BJ (cell line): ENCODE measurements around the gene ZNF77. TPM values are rescaled to one million over a fixed set of nuclear protein-coding genes. Genes with fewer than 3 reads are reported as not detected.

ENCODE experiments used
- CTCF ChIA-PET: fragments of 350-600 bp; formaldehyde crosslinking; extraction: SDS; loops from one replicate; lab custom pipeline; 2021; ENCODE audit warnings: antibody characterized with exemption, inconsistent platforms; lab: Yijun Ruan, JAX
- POLR2A ChIA-PET: fragments of 300-600 bp; sonication (Branson Sonifier 250); formaldehyde crosslinking; extraction: SDS; loops from one replicate; lab custom pipeline; 2021; ENCODE audit warnings: antibody characterized with exemption; lab: Charles Lee
- DNase-seq: peaks from one replicate; pipeline ENCODE4 v3.0.0-alpha.2; 2011; ENCODE audit warnings: low read depth
- H3K27me3 ChIP-seq: 2 replicates; pipeline ENCODE4 v1.6.0; 2011; ENCODE audit warnings: low read length; ENCODE audit not compliant: control insufficient read depth, insufficient read depth
- H3K36me3 ChIP-seq: 2 replicates; pipeline ENCODE4 v1.5.1; 2011; ENCODE audit warnings: low read length; ENCODE audit not compliant: control insufficient read depth, insufficient read depth
- H3K4me3 ChIP-seq: 2 replicates; pipeline ENCODE4 v1.5.1; 2011; ENCODE audit warnings: low read depth, mild to moderate bottlenecking, control low read depth, low read length
- polyA plus RNA-seq: library from polyadenylated mRNA; depleted of rRNA; stranded (reverse); fragments of >200 nt; gene quantifications from 2 replicates; pipeline ENCODE4 v1.2.3, GENCODE V29; 2011
- TF ChIP-seq, protein P1 (sequence below): IDR thresholded peaks from 2 replicates; pipeline ENCODE4 v1.5.1; 2011; ENCODE audit warnings: low read depth, mild to moderate bottlenecking, control low read depth, inconsistent platforms, low read length, moderate library complexity; ENCODE audit not compliant: insufficient read depth

ZNF77 gene
- polyA plus RNA-seq, 1 experiment, result 3.2 TPM

DNA sequence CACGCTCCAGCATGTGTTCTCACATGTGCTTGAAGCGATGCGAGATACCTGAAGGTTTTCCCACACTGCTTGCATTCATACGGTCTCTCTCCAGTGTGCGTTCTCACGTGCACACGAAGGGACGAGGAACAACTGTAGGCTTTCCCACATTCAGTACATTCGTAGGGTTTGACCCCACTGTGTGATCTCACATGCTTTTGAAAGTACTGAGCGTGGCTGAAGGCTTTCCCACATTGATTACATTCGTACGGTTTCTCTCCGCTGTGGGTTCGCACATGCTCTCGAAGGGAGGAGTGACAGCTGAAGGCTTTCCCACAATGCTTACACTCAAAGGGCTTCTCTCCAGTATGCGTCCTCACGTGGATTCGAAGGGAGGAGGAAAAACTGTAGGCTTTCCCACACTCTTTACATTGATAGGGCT lies 11.3 kb downstream of the ZNF77 start:
- no peak for DNase-seq
- no peaks in the 10 kb centered on the region for H3K27me3 ChIP-seq
- POLR2A ChIA-PET, result no interaction called here
- CTCF ChIA-PET, result no interaction called here
- H3K4me3 ChIP-seq, result no peak overlapping the region
- TF ChIP-seq, protein P1, sequence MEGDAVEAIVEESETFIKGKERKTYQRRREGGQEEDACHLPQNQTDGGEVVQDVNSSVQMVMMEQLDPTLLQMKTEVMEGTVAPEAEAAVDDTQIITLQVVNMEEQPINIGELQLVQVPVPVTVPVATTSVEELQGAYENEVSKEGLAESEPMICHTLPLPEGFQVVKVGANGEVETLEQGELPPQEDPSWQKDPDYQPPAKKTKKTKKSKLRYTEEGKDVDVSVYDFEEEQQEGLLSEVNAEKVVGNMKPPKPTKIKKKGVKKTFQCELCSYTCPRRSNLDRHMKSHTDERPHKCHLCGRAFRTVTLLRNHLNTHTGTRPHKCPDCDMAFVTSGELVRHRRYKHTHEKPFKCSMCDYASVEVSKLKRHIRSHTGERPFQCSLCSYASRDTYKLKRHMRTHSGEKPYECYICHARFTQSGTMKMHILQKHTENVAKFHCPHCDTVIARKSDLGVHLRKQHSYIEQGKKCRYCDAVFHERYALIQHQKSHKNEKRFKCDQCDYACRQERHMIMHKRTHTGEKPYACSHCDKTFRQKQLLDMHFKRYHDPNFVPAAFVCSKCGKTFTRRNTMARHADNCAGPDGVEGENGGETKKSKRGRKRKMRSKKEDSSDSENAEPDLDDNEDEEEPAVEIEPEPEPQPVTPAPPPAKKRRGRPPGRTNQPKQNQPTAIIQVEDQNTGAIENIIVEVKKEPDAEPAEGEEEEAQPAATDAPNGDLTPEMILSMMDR, result no peak
- H3K36me3 ChIP-seq, result peaks cover 10% of the 10 kb centered on the region

- ChIA-PET POLR2A (no interaction called here), CTCF (interaction anchor here (0.6 kb wide), 1 partner anchor 26 kb away, joined by 3 read pairs; the partner anchor contains the start of gene ZNF57)
- Histone ChIP-seq H3K4me3 (no peak overlapping the region), H3K36me3 (no peaks in the 10 kb centered on the region), H3K27me3 (no peaks in the 10 kb centered on the region)
- TF ChIP-seq, protein P1, result no peak
- DNase-seq, result no peak
These were observed 17.7 kb downstream of the ZNF77 start for GRCh38 chr19:2927032-2927430.

GRCh38 chr19:2926341-2927031 lies 18.3 kb downstream of the ZNF77 start:
- DNase-seq, result no peak
- Histone ChIP-seq H3K4me3 (no peak overlapping the region), H3K36me3 (no peaks in the 10 kb centered on the region), H3K27me3 (no peaks in the 10 kb centered on the region)
- TF ChIP-seq, protein P1, result no peak
- ChIA-PET CTCF (no interaction called here), POLR2A (no interaction called here)

- Histone ChIP-seq H3K27me3 (no peaks in the 10 kb centered on the region), H3K36me3 (peaks cover 3% of the 10 kb centered on the region; the same call in 1 of the 2 replicates), H3K4me3 (no peak overlapping the region)
- TF ChIP-seq, protein P1, result no peak
- peak; percentile 76 for DNase-seq
- ChIA-PET POLR2A (interaction anchor here (0.6 to 0.9 kb wide), 2 partner anchors 27 to 215 kb away, joined by 3 to 6 read pairs; no protein-coding TSS in a partner anchor), CTCF (interaction anchor here (0.6 to 1.7 kb wide), 5 partner anchors 10 to 536 kb away, joined by 3 to 9 read pairs (median 5); no protein-coding TSS in a partner anchor)
These were observed 21.3 kb downstream of the ZNF77 start for GRCh38 chr19:2923510-2923909.

GRCh38 chr19:2922987-2923386 lies 21.8 kb downstream of the ZNF77 start:
- DNase-seq, result no peak
- CTCF ChIA-PET, result interaction anchor here (1.6 to 1.7 kb wide), 2 partner anchors 10 to 35 kb away, joined by 5 to 9 read pairs; no protein-coding TSS in a partner anchor
- POLR2A ChIA-PET, result interaction anchor here (0.6 to 0.9 kb wide), 2 partner anchors 28 to 215 kb away, joined by 3 to 6 read pairs; no protein-coding TSS in a partner anchor

More at GRCh38 chr19:2922987-2923386, 21.8 kb downstream of the ZNF77 start:
- no peak overlapping the region for H3K4me3 ChIP-seq
- H3K27me3 ChIP-seq, result no peaks in the 10 kb centered on the region
- peaks cover 3% of the 10 kb centered on the region; the same call in 1 of the 2 replicates for H3K36me3 ChIP-seq
- TF ChIP-seq, protein P1, result 0 out of 2 replicates have a peak, but pooled peaks have one; percentile 8
